Upper lobe of left lung (tissue), 6 donors: Measurements from ENCODE around the gene DNAH12. TPM values are rescaled to one million over a fixed set of nuclear protein-coding genes. Genes with fewer than 3 reads are reported as not detected.

Experiments
- ATAC-seq, 2 donors: fragments of 200-7000 bp; cut with Tn5 transposase; one replicate each; pipeline ENCODE4 v1.9.1; 2022; ENCODE audit warnings: mild to moderate bottlenecking in 2 of 2, moderate library complexity in 2 of 2; ENCODE audit not compliant: low FRiP score in 2 of 2
- DNase-seq, 2 donors: peaks; one replicate each; pipeline ENCODE4 v3.0.0-alpha.2; 2019 to 2020
- H3K27ac ChIP-seq, 4 donors: fragments of 200-600 bp; sonication (generic); one replicate each; pipeline ENCODE4 v1.5.1; 2016 to 2019
- H3K27me3 ChIP-seq, 4 donors: fragments of 200-600 bp; sonication (generic); one replicate each; pipeline ENCODE4 v1.5.1; 2017 to 2019
- H3K36me3 ChIP-seq, 4 donors: fragments of 200-600 bp; sonication (generic); one replicate each; pipeline ENCODE4 v1.5.1; 2016 to 2019
- H3K4me1 ChIP-seq, 4 donors: fragments of 200-600 bp; sonication (generic); one replicate each; pipeline ENCODE4 v1.5.1; 2018 to 2019
- H3K4me3 ChIP-seq, 4 donors: fragments of 200-600 bp; sonication (generic); one replicate each; pipeline ENCODE4 v1.5.1; 2017 to 2019; ENCODE audit warnings: mild to moderate bottlenecking in 2 of 4, moderate library complexity in 1 of 4
- H3K9me3 ChIP-seq, 4 donors: fragments of 200-600 bp; sonication (generic); one replicate each; pipeline ENCODE4 v1.5.1; 2018 to 2019
- EP300 ChIP-seq, 4 donors: sonication (generic); formaldehyde crosslinking; IDR thresholded peaks; one replicate each; pipeline ENCODE4 v1.5.1; 2017; ENCODE audit warnings: antibody characterized with exemption in 4 of 4, control low read depth in 2 of 4
- POLR2A ChIP-seq, 4 donors: fragments of 450-650 bp; IDR thresholded peaks; one replicate each; pipeline ENCODE4 v1.5.1; 2016 to 2017; ENCODE audit warnings: antibody characterized with exemption in 4 of 4, mild to moderate bottlenecking in 2 of 4
- POLR2AphosphoS5 ChIP-seq, 2 donors: sonication (generic); formaldehyde crosslinking; IDR thresholded peaks; one replicate each; pipeline ENCODE4 v1.5.1; 2017; ENCODE audit warnings: antibody characterized with exemption in 2 of 2
- WGBS, 2 donors: methylation state at CpG; one replicate each; pipeline ENCODE4 v1.1.5; 2017 to 2018; 5-methylcytosine and 5-hydroxymethylcytosine counted together
- small RNA-seq, 4 donors: library from RNA; depleted of rRNA; stranded (forward); fragments of <200 nt; gene quantifications; one replicate each; pipeline ENCODE3, GENCODE V24; 2016
- total RNA-seq, 6 donors: library from RNA; depleted of rRNA in 4 of 6; stranded (reverse); fragments of >200 nt in 4 of 6; gene quantifications; one replicate each; pipeline versions ENCODE4 v1.1.0 to v1.2.1, GENCODE V29; 2016 to 2021
- TF ChIP-seq, protein P1 (sequence below), 6 experiments: fragments of 450-650 bp in 4 of 6; fragments of 200-600 bp in 2 of 6; sonication (generic) in 2 of 6; IDR thresholded peaks; one replicate each; pipeline ENCODE4 v1.5.1; 2016 to 2019; ENCODE audit warnings: antibody characterized with exemption in 6 of 6
- donor health status: DM: no; HTN: no; CAD: no; lungs with moderate emphysema.
- donor health status: DM: no; HTN: yes; CAD: no; lungs with severe emphysema.

The DNAH12 gene
- total RNA-seq, 6 donors from 2014 or later = 0.94 to 53.3 (median 9.4) TPM

GRCh38 chr3:57256844-57257243, 287.3 kb downstream of the DNAH12 start:
- TF ChIP-seq POLR2A (IDR thresholded peaks at IDR 0.05) = no peak
- no peak for TF ChIP-seq POLR2AphosphoS5 (IDR thresholded peaks at IDR 0.05)
- no peak for TF ChIP-seq EP300 (IDR thresholded peaks at IDR 0.05)
- TF ChIP-seq, protein P1, sequence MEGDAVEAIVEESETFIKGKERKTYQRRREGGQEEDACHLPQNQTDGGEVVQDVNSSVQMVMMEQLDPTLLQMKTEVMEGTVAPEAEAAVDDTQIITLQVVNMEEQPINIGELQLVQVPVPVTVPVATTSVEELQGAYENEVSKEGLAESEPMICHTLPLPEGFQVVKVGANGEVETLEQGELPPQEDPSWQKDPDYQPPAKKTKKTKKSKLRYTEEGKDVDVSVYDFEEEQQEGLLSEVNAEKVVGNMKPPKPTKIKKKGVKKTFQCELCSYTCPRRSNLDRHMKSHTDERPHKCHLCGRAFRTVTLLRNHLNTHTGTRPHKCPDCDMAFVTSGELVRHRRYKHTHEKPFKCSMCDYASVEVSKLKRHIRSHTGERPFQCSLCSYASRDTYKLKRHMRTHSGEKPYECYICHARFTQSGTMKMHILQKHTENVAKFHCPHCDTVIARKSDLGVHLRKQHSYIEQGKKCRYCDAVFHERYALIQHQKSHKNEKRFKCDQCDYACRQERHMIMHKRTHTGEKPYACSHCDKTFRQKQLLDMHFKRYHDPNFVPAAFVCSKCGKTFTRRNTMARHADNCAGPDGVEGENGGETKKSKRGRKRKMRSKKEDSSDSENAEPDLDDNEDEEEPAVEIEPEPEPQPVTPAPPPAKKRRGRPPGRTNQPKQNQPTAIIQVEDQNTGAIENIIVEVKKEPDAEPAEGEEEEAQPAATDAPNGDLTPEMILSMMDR (IDR thresholded peaks at IDR 0.05) = no peak
- Histone ChIP-seq H3K4me1 (no peaks in the 10 kb centered on the region), H3K27me3 (no peaks in the 10 kb centered on the region), H3K27ac (no peak overlapping the region), H3K36me3 (peaks cover 26 to 78% (median 49%) of the 10 kb centered on the region in 4 donors), H3K9me3 (no peaks in the 10 kb centered on the region), H3K4me3 (no peak overlapping the region)
- DNase-seq (no peak), ATAC-seq (no peak)
- 79 to 95% methylated on average over 3 of the region's 3 CpGs for WGBS, 2 donors

DNA sequence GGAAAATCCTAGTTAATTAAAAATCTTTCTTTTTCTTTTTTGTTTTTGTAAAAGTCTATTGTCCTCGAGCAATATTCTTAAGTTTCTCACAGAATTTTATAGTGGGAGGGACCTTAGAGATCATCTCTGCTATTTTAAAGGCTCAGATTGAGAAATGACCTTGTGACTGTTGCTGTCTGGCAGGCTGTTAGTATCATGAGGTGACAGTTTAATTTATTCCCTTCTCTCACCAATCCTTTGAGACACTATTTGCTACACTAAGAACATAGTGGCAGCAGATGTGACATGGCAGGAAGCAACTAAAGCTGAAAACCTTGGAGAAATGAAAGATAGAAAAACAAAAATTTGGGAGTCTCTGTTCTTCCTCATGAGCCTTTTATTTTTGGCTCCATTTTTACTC, 291.7 kb downstream of the DNAH12 start:
- Histone ChIP-seq H3K27me3 (no peaks in the 10 kb centered on the region), H3K27ac (no peak overlapping the region), H3K4me3 (no peak overlapping the region), H3K9me3 (no peaks in the 10 kb centered on the region), H3K36me3 (peaks cover 6 to 69% (median 18%) of the 10 kb centered on the region in 4 donors), H3K4me1 (no peaks in the 10 kb centered on the region)
- ATAC-seq (no peak), DNase-seq (no peak)
- TF ChIP-seq POLR2A (IDR thresholded peaks at IDR 0.05) (no peak), POLR2AphosphoS5 (IDR thresholded peaks at IDR 0.05) (no peak), EP300 (IDR thresholded peaks at IDR 0.05) (no peak)
- TF ChIP-seq, protein P1 (IDR thresholded peaks at IDR 0.05) = no peak
- WGBS, 2 donors = 73 to 88% methylated on average over 1 of the region's 1 CpG

GRCh38 chr3:57244946-57245345, 299.2 kb downstream of the DNAH12 start:
- H3K36me3 ChIP-seq = peaks cover 13 to 98% (median 36%) of the 10 kb centered on the region in 4 donors
- no peak overlapping the region for H3K27ac ChIP-seq

More at GRCh38 chr3:57244946-57245345, 299.2 kb downstream of the DNAH12 start:
- ATAC-seq = no peak
- Histone ChIP-seq H3K4me1 (no peaks in the 10 kb centered on the region), H3K9me3 (no peaks in the 10 kb centered on the region), H3K27me3 (no peaks in the 10 kb centered on the region), H3K4me3 (no peak overlapping the region)
- DNase-seq = no peak
- 67 to 73% methylated on average over 2 of the region's 2 CpGs for WGBS, 2 donors
- TF ChIP-seq EP300 (IDR thresholded peaks at IDR 0.05) = no peak
- TF ChIP-seq, protein P1 (IDR thresholded peaks at IDR 0.05) = no peak
- no peak for TF ChIP-seq POLR2A (IDR thresholded peaks at IDR 0.05)
- no peak for TF ChIP-seq POLR2AphosphoS5 (IDR thresholded peaks at IDR 0.05)

Small RNAs within 50 kb of the gene (small RNA-seq; reads per million reads assigned to genes)
- gene RF00019 = 0 reads per million in 4 donors
- gene RNU6-108P = 0 reads per million in 4 donors
- gene RNU6-1181P = 0 reads per million in 4 donors
- gene RNU6-483P = 0 reads per million in 4 donors

Other genes starting within 250 kb of the DNAH12 start
- gene PDE12, start 11.9 kb upstream of the DNAH12 start, total RNA-seq = 10 to 100 TPM in 5 of 6 donors, 1 to 10 TPM in 1; 9.0 to 32.2 (median 17.0) TPM
- 100 to 1,000 TPM in 4 of 6 donors, 10 to 100 TPM in 2; 39.8 to 153 (median 124) TPM for gene ARF4, start 53.0 kb upstream of the DNAH12 start, total RNA-seq
- 10 to 100 TPM; 11.7 to 67.6 (median 23.8) TPM for gene DENND6A, start 148.7 kb upstream of the DNAH12 start, total RNA-seq
- gene SLMAP, start 212.0 kb upstream of the DNAH12 start, total RNA-seq = 100 to 1,000 TPM in 1 of 6 donors, 10 to 100 TPM in 5; 53.4 to 104 (median 68.4) TPM